ENCODE measurements around the gene NSUN7.

DNA sequence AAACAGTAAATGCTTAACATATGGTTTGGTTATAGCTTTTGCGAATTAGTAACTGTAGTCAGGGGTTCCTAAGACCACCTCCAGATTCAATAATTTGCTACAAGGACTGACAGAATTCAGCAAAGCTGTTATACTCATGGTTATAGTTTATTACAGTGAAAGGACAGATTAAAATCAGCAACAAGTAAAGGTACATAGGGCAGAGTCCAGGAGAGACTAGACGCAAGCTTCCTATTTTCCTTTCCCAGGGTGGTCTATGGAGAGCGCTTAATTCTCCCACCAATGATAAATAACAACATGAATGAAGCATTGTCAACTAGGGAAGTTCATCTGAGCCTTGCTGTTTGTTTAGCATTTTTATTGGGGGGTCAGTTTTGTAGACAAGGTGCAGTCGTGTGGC is 5.9 kb downstream of the NSUN7 start:
- TF ChIP-seq GATA2 (IDR thresholded peaks at IDR 0.05; ENCODE audit: low read depth, low read length) (no peak), GATA3 (IDR thresholded peaks at IDR 0.05; ENCODE audit: low read depth, low read length) (no peak)
